CD1c-positive myeloid dendritic cell (primary cell): ENCODE measurements around the gene PRDM15.

Experiments
- DNase-seq: peaks from one replicate; pipeline ENCODE4 v3.0.0-alpha.2; 2016; ENCODE audit errors: extremely low spot score

Gene PRDM15

DNA sequence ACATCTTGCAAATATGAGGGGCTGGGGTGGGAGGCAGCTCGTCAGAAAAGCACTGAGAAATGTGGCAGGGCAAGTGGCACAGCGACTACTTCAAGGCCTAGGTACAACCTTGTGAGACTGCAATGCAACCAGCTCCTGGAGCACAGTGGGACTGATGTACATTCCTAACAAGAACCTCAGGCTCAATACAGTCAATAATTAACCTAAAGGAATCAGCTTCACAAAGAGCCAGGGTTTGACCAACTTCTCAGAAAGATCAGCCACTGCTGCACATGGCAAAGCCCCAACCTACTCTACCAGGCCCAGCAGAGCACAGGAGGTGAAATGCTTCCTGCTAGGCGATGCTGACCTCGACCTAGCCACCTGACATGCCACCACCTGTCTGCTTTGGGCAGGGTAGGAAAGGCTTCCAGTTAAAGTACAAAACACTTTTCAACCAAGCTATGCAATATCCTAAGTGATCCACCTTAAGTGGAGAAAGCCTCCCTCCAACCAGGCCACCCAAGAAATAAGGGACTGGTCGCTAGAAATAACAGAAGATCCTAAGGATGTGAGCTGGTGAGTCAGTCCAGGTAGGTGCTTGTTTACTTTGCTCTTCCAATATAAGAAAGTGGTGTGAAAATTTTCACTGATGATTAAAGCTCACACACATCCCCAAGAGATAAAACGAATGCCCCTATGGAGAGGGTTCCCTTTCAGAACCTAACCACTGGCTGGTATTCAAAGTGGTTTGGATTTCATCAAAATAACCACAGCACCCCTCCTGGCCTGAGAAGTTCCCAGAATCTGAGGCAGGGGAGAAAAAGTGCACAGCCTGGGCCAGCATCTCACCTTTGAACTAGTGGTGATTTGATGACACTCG, 114.4 kb downstream of the PRDM15 start:
- DNase-seq = no peak

DNA sequence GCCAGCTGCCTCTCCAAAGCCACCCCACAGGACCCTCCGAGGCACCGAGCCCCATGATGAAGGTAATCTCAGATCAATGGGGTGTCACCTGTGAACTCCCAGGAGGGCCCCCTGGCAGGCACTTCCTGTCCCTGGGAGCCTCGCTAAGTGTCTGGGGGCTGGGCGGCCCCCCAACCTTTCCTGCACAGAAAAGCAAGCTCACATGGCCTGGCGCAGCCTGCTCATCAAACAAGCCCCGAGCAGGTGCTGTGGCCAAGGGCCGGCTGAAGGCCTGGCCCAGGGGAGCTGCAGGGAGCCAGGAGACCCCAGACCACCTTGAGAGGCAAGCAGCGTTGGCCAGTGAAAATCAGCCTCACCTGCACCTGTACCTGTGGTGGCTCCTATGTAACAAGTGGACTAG, 115.1 kb downstream of the PRDM15 start:
- DNase-seq = no peak

DNA sequence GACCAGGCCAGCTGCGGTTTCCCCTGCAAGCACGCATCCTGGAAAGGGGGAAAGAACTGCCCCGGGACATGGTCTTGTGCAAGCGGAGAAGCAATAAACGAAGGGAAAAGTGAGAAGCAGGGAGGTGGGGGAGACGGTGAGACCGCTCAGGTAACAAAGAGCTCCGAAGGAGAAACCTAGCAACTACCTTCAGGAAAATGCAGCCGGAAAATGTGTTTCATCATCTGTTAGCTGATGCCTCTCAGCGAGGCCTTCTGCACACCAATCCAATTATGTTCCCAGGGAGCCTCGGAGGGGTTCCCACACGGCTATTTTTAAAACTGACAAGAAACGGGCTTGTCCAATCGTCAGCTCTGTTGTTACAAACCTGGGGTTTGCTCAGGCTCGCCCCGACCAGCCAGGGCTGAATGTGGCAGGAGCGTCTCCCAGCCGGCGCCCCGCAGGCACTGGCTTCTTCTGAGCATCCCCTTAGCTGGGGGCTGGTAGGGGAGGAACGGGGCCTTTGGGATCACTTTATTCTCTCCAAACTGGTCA, 115.7 kb downstream of the PRDM15 start:
- no peak for DNase-seq

DNA sequence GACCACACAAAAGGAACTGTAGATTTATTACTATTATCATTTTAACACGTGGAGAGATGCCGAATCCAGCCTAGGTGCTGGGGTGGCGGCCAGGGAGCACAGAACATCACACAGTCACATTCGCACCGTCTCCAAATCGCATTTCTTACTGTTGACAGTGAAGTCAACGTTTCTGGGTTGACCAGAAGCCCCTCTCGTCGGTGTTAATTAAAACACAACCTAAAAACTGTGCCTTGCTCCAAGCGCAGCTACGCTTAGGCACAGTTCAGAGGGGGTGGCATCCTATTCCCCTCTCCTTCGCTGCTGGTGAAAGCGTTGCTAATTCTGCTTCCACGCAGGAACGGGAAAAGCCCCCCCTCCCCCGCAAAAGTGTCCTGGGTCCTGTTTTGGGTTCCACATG, 116.4 kb downstream of the PRDM15 start:
- DNase-seq = no peak

DNA sequence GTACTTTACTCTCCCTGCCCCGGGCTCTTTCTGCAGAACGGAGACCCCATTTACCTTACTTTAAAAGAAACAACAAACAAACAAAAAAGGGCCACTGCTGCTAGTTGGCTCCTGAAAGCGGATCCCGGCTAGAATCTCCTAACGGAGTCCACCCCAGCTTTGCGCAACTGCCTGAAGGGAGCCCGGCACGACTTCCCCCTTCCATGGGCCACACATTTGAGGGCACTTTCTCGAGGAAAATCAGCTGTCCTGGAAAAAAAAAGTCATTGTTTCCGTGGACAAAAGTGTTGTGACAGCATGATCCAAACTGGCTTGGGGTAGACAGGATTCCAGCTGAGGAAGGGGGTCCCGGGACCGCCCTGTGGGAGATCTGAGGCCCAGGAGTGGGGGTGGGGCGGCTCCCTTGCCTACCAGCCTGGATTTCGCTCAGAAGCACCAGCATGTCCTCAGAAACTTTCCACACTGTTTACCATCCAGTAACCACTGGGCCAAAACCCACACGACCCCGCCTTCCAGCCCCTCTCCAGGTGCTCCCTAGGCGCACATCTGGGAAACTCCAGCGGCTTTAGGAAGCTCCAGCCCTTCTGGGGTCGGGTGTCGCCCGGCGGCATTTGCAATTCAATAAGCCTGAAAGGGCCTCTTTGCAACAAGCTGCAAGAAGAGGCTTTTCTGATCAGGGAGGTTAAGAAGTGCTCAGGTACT, 117.1 kb downstream of the PRDM15 start:
- peak; percentile 84 for DNase-seq

DNA sequence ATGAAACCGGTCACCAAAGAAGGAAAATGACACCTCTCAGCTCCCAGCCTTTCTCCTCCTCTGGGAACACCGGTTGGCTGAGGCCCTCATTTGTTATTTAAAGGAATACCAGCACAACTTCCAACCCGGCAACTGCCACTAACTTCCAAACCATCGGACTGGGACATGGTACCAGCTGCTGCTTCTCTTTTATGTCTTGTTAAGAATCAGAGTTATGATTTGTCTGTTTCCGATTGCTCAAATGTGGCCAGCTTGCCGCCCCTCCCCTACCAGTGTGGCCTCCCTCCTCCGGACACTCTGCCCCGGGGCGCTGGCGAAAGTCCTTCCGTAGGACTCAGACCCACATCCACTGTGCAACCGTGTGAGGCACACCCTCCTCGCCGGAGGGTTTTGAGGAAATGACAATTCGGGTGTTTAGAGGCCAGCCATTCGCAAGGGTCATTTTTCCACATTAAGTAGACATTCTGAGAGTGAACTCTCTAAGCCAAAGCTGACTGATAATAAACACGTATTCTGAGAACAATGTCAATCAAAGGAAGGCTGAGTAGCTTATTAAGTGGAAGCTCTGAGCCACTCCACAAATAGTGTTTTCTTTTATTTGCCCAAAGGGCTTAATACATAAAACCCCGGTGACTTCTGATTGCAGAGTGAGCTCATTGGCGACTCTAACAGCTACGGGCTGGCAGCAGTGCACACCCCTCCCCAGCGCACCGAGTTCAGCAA, 117.8 kb downstream of the PRDM15 start:
- peak; percentile 86 for DNase-seq

DNA sequence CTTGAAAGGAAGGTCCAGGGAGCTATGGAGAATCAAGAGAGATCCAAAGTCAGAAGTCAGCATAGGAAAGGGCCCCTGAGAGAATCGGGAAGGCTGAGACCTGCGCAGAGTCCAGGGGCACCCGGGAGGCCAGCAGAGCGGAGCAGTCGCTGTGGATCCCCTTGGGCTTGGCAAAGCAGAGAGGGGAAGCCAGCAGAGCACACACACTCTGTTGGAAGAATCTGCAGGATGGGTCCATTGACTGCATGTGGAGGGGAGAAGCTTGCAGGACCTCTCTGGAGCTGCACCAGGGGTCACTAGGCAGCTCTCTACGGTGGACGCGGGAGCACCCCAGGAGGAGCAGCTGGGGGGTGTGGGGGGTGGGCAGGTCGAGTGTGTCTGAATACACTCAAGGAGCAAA, 118.7 kb downstream of the PRDM15 start:
- DNase-seq = no peak

DNA sequence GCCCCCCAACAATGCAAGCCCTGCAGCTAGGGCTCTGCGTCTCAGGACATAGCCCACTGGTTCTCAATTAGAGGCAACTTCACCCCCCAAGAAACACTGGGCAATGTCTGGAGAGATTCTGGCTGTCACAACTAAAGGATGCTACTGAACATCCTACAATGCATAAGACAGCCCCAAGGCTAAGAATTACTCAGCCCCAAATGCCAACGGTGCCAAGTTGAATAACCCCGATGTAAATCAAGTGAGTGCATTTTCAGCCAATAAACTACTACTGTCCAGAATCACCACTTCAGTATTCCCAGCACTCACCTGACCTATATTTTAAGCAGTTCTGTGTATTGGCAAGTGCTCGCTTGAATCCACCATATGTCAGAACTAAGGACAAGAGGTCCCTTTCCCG, 119.2 kb downstream of the PRDM15 start:
- no peak for DNase-seq

DNA sequence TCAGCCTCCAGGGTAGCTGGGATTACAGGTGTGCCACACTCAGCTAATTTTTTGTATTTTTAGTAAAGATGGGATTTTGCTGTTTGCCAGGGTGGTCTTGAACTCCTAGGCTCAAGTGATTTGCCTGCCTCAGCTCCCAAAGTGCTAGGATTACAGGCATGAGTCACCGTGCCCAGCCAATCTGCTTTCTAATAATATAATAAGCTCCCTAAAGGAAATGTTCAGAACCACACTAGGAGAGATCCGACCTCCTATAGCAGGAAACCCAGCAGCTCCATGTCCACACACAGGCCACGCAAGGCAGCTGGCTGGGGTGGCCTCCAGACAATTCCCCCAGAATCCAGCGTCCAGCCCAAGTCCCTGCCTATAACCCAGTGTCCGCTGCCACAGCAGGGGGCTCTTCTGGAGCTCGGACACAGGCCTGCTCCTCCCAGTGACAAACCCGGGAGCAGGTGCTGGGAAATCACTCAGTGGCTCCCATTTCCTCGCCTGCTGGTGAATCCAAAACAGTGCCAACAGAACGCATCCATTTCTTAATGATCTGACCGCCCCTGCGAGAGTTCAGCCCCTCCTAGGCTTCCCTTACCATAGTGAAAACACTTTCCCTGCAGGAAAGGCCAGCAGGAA, 119.8 kb downstream of the PRDM15 start:
- no peak for DNase-seq

DNA sequence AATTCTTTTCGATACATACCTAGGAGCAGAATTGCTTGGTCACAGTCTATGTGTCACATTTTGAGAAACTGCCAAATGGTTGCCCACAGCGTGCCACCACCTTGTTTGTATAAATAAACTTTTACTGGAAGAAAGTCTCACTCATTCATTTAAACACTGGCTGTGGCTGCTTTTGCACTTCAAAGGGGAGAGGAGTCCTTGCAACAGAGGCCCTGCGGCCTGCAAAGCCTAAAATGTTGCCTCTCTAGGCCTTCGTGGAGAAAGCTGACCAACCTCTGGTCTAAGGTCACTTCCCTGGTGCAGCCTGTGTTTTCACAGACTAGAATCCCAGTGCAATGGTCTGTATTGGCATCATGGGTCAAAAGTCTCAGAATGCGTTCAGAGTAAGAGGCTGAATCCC, 120.6 kb downstream of the PRDM15 start:
- DNase-seq = no peak

DNA sequence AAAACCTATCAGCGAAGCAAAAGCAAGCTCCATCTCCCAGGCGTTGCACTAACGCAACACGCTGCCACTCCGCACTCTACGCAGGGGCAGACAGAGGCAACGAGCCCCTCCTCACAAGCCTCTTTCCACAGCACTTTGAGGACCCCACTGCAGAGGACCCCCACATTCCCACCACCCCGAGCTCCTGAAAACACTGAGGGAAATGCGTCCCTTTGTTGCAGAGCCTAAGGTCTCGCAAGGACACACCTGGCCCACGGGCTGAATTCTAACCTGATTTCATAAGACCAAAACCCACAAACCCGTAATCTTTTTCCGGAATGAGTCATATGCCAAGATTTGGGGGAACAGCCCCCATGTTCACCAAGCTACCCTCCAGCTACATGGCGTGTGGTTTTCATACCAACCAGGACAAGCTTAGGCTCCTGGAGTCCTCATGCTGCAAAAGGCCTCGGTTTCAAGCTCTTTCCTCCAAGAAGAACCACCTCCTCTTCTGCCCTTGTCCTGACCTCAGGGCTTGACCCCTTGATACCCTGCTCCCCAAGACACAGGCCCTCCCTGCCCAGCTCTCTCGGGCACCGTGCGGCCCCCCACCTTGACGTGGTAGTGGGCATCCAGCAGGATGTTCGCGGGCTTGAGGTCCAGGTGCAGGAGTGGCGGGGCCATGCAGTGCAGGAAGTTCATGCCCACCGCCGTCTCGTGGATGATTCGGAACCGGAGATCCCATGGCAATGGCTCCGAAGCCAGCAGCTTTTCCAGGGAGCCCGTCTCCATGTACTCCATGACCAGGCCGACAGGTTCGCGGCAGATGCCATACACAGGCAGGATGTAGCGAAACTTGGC, 123.0 kb downstream of the PRDM15 start:
- DNase-seq = no peak

DNA sequence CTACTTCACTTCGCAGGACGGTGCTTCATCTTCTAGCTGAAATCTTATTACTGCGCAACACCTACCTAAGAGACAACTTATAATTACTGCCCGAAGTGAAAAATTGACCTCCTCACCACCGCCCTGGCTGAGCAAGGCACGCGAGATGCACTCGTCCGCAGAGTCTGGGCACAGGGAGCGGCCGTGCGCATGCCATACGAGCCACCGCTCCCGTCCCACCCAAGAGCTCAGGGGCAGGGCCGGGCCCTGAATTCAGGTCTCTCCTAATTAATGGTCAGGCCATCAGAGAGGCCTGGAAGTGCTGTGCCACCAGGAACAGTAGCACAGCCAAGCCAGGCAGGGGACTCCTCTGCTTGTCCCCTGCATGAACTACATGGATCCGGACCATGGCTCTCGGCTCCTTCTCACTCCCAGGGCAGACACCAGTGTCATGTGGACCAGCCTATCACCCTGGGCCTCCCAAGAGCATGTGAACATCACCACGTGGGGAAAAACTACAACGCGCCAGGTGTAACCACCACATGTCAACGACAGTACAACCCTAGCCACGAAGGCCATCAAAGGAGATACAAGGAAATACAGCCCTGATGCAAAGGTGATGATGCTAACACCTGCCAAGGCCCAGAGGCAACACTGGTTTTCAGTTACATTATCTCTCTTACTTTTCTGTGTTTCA, 123.7 kb downstream of the PRDM15 start:
- DNase-seq = no peak

DNA sequence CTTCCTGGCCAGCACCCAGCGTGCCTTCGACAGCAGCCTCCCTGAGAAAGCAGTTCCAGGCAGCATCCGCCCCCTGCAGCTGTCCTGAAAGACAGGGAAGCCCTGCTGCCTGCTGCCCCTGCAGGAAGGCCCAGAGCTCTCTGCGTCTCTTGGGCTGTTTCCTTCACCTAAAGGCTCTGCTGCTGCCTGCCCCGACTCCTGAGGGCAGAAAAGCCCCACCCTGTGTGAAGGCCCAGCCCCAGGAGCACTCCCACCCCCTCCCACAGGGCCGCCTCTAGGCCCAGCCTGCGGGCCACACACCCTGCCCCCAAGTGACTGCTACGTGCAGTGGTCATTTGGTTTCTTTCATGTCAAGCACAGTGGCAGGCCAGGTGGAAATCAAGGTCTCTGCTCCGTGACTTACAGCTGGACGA, 124.7 kb downstream of the PRDM15 start:
- no peak for DNase-seq

DNA sequence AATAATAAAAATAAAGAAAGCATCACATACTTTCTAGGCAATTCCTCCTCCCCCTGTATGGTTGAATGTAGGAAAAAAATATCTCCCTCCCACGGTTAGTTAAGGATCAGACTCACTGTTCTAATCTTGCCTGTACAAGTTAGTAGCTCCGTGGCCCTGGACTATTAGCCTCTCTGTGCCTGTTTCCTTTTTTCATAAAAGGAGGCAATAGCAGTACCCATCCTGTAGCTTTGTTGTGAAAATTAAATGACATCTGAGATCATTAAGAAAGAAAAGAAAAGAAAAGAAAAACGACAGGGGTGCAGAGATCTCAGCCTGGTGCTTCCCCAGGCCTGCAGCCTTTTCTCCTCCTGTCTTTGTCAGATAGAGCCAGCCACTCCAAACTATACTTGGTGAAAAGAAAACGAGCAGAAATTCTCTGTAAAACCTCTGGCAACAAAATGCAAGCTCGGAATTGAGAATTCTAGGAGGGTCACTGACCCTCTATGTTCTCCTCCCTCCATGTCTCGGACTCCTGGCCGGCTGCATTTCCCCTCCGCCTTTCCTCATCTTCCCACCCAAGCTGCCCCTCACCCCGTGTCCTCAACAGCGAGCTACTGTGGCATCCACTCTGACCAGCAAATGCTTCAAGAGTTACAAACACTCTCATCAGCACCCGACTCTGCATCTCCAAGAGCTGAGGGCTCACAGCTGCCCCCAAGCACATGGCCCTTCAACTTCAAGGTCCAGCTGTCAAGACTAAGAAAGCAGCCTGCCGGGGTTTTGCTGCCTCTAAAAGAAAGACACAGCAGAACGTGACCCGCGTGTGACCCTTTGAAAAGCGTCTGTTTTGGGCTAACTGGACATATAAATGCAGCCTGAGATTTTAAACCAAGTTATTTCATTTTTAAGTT, 125.9 kb downstream of the PRDM15 start:
- no peak for DNase-seq

DNA sequence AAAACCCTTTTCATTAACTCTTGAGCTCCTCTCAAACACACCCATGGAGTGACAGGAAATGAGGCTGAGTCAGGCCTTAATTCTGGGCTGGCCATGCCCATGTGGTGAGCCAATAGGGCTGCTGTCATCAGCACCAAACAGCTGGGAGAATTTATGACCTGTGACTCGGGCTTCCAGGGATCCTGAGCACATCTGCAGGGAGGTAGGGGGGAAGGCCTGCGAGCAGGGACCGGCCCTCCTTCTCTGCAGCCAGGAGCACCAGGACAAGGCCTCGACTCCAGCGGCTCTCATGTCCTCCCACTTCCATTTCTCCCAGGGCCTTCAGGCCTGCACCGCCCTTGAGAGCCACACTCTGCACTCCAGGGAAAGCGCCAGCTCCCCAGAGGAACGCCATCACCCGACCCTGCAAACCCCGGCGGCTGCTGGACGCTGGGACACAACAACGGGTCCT, 126.9 kb downstream of the PRDM15 start:
- no peak for DNase-seq

DNA sequence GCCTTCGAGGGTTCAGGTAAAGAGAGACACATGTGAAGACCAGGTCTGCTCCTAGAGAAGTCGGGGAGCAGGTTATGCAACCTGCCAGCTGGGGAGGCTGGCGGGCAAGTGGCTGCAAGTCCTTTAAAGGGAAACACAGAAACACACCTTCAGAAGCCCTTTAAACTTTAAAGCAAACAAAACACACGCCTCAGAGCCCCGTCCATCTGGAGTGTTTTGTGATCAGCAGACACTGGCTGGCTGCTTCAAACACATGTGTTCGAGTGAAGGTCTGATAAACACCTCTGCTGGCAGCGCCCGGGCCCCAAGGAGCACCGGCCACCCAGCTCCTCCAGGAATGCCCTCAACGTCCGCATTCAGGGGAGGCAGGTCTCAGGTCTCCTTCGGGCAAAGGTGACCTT, 127.5 kb downstream of the PRDM15 start:
- DNase-seq = no peak

DNA sequence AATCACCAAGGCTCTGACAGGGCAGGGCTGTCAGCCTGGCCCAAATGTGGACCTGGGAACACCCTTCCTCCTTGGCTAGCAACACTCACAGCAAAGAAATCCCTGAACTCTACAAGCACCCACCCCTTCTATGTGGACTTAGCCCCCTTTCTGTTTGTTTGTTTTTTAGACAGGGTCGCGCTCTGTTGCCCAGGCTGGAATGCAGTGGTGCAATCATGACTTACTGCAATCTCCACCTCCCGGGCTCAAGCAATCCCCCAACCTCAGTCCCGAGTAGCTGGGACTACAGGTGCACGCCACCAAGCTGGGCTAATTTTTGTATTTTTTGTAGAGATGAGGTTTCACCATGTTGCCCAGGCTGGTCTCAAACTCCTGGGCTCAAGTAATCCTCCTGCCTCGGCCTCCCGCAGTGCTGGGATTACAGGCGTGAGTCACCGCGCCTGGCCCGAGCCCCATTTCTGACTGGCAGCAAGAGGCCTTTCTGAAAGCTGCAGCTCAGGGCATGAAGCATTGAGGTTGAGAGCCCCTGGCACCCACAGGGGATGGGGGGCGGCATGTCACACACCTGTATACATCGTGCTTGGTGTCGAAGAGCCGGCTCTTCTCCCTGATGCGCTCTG, 128.5 kb downstream of the PRDM15 start:
- no peak for DNase-seq

DNA sequence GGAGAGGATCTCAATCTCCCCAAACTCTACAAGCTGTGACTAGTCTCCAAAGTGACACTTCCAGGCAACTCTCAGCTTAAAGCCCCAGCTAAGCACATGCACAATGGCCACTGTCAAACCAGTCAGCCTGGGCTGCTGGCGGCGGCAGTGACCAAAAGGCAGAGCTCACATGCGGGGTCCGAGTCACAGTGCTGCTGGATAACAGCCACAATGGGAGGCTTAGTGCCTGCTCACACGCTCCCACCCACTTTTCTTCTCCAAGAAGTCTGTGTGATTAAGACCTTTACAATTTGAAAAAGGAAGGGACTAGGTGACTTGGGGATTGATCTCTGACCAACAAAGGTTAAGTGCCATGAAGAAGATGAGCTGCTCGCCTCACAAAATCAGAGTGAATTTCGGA, 129.1 kb downstream of the PRDM15 start:
- no peak for DNase-seq

DNA sequence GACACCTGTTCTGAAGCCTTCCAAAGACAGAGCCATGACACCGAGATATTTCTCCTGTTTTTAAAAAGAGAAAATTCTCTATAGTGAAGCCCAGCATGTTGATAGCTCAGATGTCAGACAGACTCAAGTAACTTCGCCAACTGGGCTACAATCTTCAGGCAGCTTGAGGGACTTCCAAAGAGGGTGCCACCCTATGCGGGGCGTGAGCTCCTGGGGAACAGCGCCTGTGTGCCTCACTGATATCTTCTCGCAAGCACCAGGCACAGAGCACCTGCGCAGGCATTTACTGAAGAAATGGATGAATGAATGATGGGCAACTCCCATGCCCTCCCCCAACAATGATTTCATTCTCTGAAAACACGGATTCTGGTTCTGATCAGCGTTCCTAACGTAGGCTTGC, 129.9 kb downstream of the PRDM15 start:
- DNase-seq = no peak
